CD4-positive, alpha-beta T cell (primary cell): ENCODE measurements around the gene TBCA. TPM values are rescaled to one million over a fixed set of nuclear protein-coding genes. Genes with fewer than 3 reads are reported as not detected.

ENCODE experiments used
- ATAC-seq: fragments of 200-7000 bp; cut with Tn5 transposase; one replicate; pipeline ENCODE4 v1.10.0; 2022; ENCODE audit warnings: mild to moderate bottlenecking; ENCODE audit not compliant: poor library complexity
- CTCF ChIA-PET: fragments of 350-600 bp; sonication (Branson Sonifier 250); formaldehyde crosslinking; loops from one replicate; lab custom pipeline; 2021; ENCODE audit warnings: antibody characterized with exemption, inconsistent platforms; lab: Charles Lee
- POLR2A ChIA-PET: fragments of 350-600 bp; sonication (Branson Sonifier 250); formaldehyde crosslinking; loops from one replicate; lab custom pipeline; 2021; ENCODE audit warnings: antibody characterized with exemption, inconsistent platforms; lab: Charles Lee
- DNase-seq, 14 experiments: peaks; one replicate each; pipeline ENCODE4 v3.0.0-alpha.2; 2013 to 2020; ENCODE audit warnings: mixed read lengths in 2 of 14
- H3K27ac ChIP-seq, 2 donors: one replicate each; pipeline versions ENCODE4 v1.5.1 to v1.7.0; 2013; ENCODE audit warnings: low read length in 2 of 2, low read depth in 1 of 2, mild to moderate bottlenecking in 1 of 2
- H3K27me3 ChIP-seq, 2 experiments: 1 replicate in 1 of 2; 2 replicates in 1 of 2; pipeline versions ENCODE4 v1.6.1 to v1.7.0; 2013; ENCODE audit warnings: low read length in 2 of 2, control low read depth in 1 of 2, mild to moderate bottlenecking in 1 of 2, moderate library complexity in 1 of 2; ENCODE audit not compliant: insufficient read depth in 2 of 2, control insufficient read depth in 1 of 2
- H3K36me3 ChIP-seq: one replicate; pipeline ENCODE4 v1.6.1; 2013; ENCODE audit warnings: low read length, control low read depth; ENCODE audit not compliant: insufficient read depth
- H3K4me1 ChIP-seq: one replicate; pipeline ENCODE4 v1.6.1; 2013; ENCODE audit warnings: low read length, control low read depth; ENCODE audit not compliant: insufficient read depth
- H3K4me3 ChIP-seq: one replicate; pipeline ENCODE4 v1.5.1; 2013; ENCODE audit warnings: mild to moderate bottlenecking, low read length, moderate library complexity
- H3K9me3 ChIP-seq, 2 experiments: 1 replicate in 1 of 2; 2 replicates in 1 of 2; pipeline versions ENCODE4 v1.6.1 to v1.7.0; 2013; ENCODE audit warnings: low read length in 2 of 2, mild to moderate bottlenecking in 2 of 2, control low read depth in 1 of 2, moderate library complexity in 1 of 2; ENCODE audit not compliant: control insufficient read depth in 1 of 2, insufficient read depth in 1 of 2
- H3K27ac Mint-ChIP-seq: one replicate; pipeline ENCODE4 v1.8.0; 2020; ENCODE audit warnings: mixed read lengths
- H3K27me3 Mint-ChIP-seq: one replicate; pipeline ENCODE4 v1.8.0; 2021; ENCODE audit warnings: mixed read lengths
- H3K36me3 Mint-ChIP-seq: one replicate; pipeline ENCODE4 v1.8.0; 2021; ENCODE audit warnings: low read depth, mixed read lengths
- H3K4me1 Mint-ChIP-seq: one replicate; pipeline ENCODE4 v1.8.0; 2021; ENCODE audit warnings: low read depth, mixed read lengths
- H3K4me3 Mint-ChIP-seq: one replicate; pipeline ENCODE4 v1.8.0; 2020; ENCODE audit warnings: mild to moderate bottlenecking, mixed read lengths
- H3K9me3 Mint-ChIP-seq: one replicate; pipeline ENCODE4 v1.8.0; 2020; ENCODE audit warnings: mixed read lengths
- intact Hi-C, 2 experiments: fragments of 100-400 bp; cut with DNase I in 1 of 2; cut with micrococcal nuclease in 1 of 2; formaldehyde crosslinking; loops; one replicate each; pipeline versions ENCODE4 v1.15.1 to v1.9.0; 2023 to 2025; cut with DNase I, micrococcal nuclease
- total RNA-seq, 174 experiments: library from RNA in 2 of 174; stranded (reverse) in 2 of 174; gene quantifications; one replicate each; pipeline ENCODE4 v1.2.3 and lab custom pipeline; 2021 to 2026
- TF ChIP-seq, protein P1 (sequence below): fragments of 200-600 bp; IDR thresholded peaks from one replicate; pipeline ENCODE4 v1.8.0; 2022; ENCODE audit warnings: antibody characterized with exemption, mild to moderate bottlenecking

The TBCA gene
- total RNA-seq, 2 experiments from 2014 or later, result 72.0 to 72.9 TPM

DNA sequence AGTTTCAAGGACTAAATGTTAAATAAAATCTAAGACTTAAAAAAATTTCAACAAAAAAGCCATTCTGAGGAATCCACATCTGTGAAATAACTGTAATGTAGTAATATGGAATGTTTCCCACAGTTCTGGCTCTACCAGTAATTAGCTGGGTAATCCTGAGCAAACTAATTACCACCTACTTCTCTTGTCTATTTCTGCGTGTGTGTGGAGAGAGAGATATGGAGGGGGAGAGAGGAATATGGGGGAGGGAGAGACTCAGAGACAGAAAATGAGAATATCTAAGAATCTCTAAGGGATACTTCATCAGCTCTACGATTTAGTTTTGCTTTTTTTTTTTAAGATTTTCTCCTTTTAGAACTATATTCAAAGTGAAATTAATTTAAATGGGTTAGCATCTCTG lies 28.0 kb downstream of the TBCA start:
- TF ChIP-seq, protein P1, sequence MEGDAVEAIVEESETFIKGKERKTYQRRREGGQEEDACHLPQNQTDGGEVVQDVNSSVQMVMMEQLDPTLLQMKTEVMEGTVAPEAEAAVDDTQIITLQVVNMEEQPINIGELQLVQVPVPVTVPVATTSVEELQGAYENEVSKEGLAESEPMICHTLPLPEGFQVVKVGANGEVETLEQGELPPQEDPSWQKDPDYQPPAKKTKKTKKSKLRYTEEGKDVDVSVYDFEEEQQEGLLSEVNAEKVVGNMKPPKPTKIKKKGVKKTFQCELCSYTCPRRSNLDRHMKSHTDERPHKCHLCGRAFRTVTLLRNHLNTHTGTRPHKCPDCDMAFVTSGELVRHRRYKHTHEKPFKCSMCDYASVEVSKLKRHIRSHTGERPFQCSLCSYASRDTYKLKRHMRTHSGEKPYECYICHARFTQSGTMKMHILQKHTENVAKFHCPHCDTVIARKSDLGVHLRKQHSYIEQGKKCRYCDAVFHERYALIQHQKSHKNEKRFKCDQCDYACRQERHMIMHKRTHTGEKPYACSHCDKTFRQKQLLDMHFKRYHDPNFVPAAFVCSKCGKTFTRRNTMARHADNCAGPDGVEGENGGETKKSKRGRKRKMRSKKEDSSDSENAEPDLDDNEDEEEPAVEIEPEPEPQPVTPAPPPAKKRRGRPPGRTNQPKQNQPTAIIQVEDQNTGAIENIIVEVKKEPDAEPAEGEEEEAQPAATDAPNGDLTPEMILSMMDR, result no peak
- H3K36me3 ChIP-seq, result peaks cover 2% of the 10 kb centered on the region
- ATAC-seq, result no peak
- Mint-ChIP-seq H3K9me3 (no peaks in the 10 kb centered on the region), H3K27me3 (no peaks in the 10 kb centered on the region), H3K27ac (no peak overlapping the region), H3K4me3 (no peak overlapping the region), H3K36me3 (peaks cover 13% of the 10 kb centered on the region), H3K4me1 (peaks cover 51% of the 10 kb centered on the region)
- ChIA-PET CTCF (interaction anchor here (0.6 kb wide), 1 partner anchor 59 kb away, joined by 3 read pairs; no protein-coding TSS in a partner anchor), POLR2A (no interaction called here)
- intact Hi-C loops, result no loop called here
- no peaks in the 10 kb centered on the region for H3K27me3 ChIP-seq
- no peaks in the 10 kb centered on the region for H3K4me1 ChIP-seq
- no peak overlapping the region for H3K4me3 ChIP-seq
- no peak for DNase-seq
- H3K27ac ChIP-seq, result no peak overlapping the region
- H3K9me3 ChIP-seq, result no peaks in the 10 kb centered on the region

DNA sequence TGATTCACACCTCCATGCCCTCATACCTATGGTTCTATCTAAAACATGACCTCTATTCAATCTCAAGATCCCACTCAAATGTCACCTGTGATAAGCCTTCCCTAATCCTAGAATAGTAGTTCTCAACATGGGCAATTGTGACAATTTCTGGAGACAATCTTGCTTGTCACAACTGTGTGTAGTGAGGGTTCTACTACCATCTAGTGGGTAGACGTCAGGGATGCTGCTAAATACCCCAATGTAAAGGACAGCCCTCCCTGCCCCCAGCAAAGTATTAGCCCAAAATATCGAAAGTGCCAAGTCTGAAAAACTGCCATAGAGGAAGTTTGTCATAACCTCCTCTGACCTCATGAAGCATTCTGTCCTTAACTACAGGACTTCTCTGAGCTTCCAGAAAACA lies 32.0 kb downstream of the TBCA start:
- ChIA-PET POLR2A (no interaction called here), CTCF (no interaction called here)
- Histone ChIP-seq H3K9me3 (no peaks in the 10 kb centered on the region), H3K27ac (no peak overlapping the region), H3K4me1 (no peaks in the 10 kb centered on the region), H3K36me3 (peaks cover 2% of the 10 kb centered on the region), H3K27me3 (no peaks in the 10 kb centered on the region), H3K4me3 (no peak overlapping the region)
- intact Hi-C loops, result no loop called here
- peaks cover 31% of the 10 kb centered on the region for H3K4me1 Mint-ChIP-seq
- no peak for DNase-seq
- no peak for ATAC-seq
- no peaks in the 10 kb centered on the region for H3K27me3 Mint-ChIP-seq
- no peak overlapping the region for H3K27ac Mint-ChIP-seq
- peaks cover 18% of the 10 kb centered on the region for H3K36me3 Mint-ChIP-seq
- H3K9me3 Mint-ChIP-seq, result no peaks in the 10 kb centered on the region
- TF ChIP-seq, protein P1, result no peak
- H3K4me3 Mint-ChIP-seq, result no peak overlapping the region

DNA sequence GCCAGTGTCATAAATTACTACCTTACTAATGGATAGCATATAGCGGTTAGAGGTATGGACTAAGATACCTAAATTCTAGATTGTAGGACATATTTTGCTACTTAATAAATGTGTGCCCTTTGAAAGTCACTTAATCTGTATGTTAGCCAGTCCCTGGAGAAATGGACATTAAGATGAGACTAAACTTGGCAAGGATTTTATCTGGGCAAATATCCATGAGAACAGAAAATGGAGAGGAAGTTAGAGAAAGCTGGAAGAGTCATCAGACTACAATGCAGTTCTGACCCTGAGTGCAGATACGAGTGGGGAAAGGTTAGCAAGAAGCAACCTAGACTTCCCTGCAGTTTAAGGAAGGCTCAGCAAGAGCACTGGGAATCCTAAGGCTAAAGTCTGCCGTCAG lies 33.0 kb downstream of the TBCA start:
- Histone ChIP-seq H3K27ac (no peak overlapping the region), H3K36me3 (peaks cover 2% of the 10 kb centered on the region), H3K4me3 (no peak overlapping the region), H3K9me3 (no peaks in the 10 kb centered on the region), H3K27me3 (no peaks in the 10 kb centered on the region), H3K4me1 (no peaks in the 10 kb centered on the region)
- TF ChIP-seq, protein P1, result no peak
- Mint-ChIP-seq H3K4me1 (peaks cover 23% of the 10 kb centered on the region), H3K4me3 (no peak overlapping the region), H3K36me3 (peaks cover 18% of the 10 kb centered on the region), H3K27me3 (no peaks in the 10 kb centered on the region), H3K27ac (no peak overlapping the region), H3K9me3 (no peaks in the 10 kb centered on the region)
- intact Hi-C loops, result no loop called here
- ChIA-PET CTCF (no interaction called here), POLR2A (no interaction called here)
- ATAC-seq (no peak), DNase-seq (no peak)
